GM21825 (cell line): ENCODE data around the gene CLASRP.

ENCODE experiments used
- ATAC-seq: cut with Tn5 transposase; IDR thresholded peaks from one replicate; pipeline ENCODE4 v1.9.1; 2021; ENCODE audit warnings: mild to moderate bottlenecking, moderate library complexity; ENCODE audit not compliant: unreplicated experiment

Gene CLASRP

GRCh38 chr19:45019187-45019586, 19.7 kb upstream of the CLASRP start:
- ATAC-seq: no peak

- ATAC-seq: no peak
These were observed 18.8 kb upstream of the CLASRP start for GRCh38 chr19:45020071-45020470.

- ATAC-seq: no peak
These were observed 16.9 kb upstream of the CLASRP start for GRCh38 chr19:45021971-45022370.

GRCh38 chr19:45023048-45023447, 15.8 kb upstream of the CLASRP start:
- ATAC-seq: no peak

- no peak for ATAC-seq
These were observed 13.6 kb upstream of the CLASRP start for GRCh38 chr19:45025264-45025663.

- no peak for ATAC-seq
These were observed 11.5 kb upstream of the CLASRP start for GRCh38 chr19:45027371-45027770.

GRCh38 chr19:45030825-45031224, 8.0 kb upstream of the CLASRP start:
- ATAC-seq: no peak

GRCh38 chr19:45032421-45032820, 6.4 kb upstream of the CLASRP start:
- ATAC-seq: no peak

- no peak for ATAC-seq
These were observed 3.1 kb upstream of the CLASRP start for GRCh38 chr19:45035755-45036154.

- no peak for ATAC-seq
These were observed 1.3 kb upstream of the CLASRP start for GRCh38 chr19:45037393-45038169.

- no peak for ATAC-seq
These were observed 1.4 kb downstream of the CLASRP start for GRCh38 chr19:45040059-45040771.

GRCh38 chr19:45041125-45041524, 2.3 kb downstream of the CLASRP start:
- no peak for ATAC-seq

- no peak for ATAC-seq
These were observed 7.0 kb downstream of the CLASRP start for GRCh38 chr19:45045671-45046353.

GRCh38 chr19:45046355-45046754, 7.5 kb downstream of the CLASRP start:
- ATAC-seq: no peak

GRCh38 chr19:45047188-45047797, 8.4 kb downstream of the CLASRP start:
- no peak for ATAC-seq

GRCh38 chr19:45049073-45049736, 10.4 kb downstream of the CLASRP start:
- no peak for ATAC-seq

- no peak for ATAC-seq
These were observed 11.2 kb downstream of the CLASRP start for GRCh38 chr19:45050036-45050435.

GRCh38 chr19:45051929-45052579, 13.2 kb downstream of the CLASRP start:
- no peak for ATAC-seq

GRCh38 chr19:45056831-45057230, 18.0 kb downstream of the CLASRP start:
- ATAC-seq: no peak

- no peak for ATAC-seq
These were observed 18.6 kb downstream of the CLASRP start for GRCh38 chr19:45057444-45057843.
